Upper lobe of left lung (tissue), 6 donors: Measurements from ENCODE around the gene MAMSTR. TPM values are rescaled to one million over a fixed set of nuclear protein-coding genes. Genes with fewer than 3 reads are reported as not detected.

ENCODE experiments used
- ATAC-seq, 2 donors: fragments of 200-7000 bp; cut with Tn5 transposase; one replicate each; pipeline ENCODE4 v1.9.1; 2022; ENCODE audit warnings: mild to moderate bottlenecking in 2 of 2, moderate library complexity in 2 of 2; ENCODE audit not compliant: low FRiP score in 2 of 2
- DNase-seq, 2 donors: peaks; one replicate each; pipeline ENCODE4 v3.0.0-alpha.2; 2019 to 2020
- H3K27ac ChIP-seq, 4 donors: fragments of 200-600 bp; sonication (generic); one replicate each; pipeline ENCODE4 v1.5.1; 2016 to 2019
- H3K27me3 ChIP-seq, 4 donors: fragments of 200-600 bp; sonication (generic); one replicate each; pipeline ENCODE4 v1.5.1; 2017 to 2019
- H3K36me3 ChIP-seq, 4 donors: fragments of 200-600 bp; sonication (generic); one replicate each; pipeline ENCODE4 v1.5.1; 2016 to 2019
- H3K4me1 ChIP-seq, 4 donors: fragments of 200-600 bp; sonication (generic); one replicate each; pipeline ENCODE4 v1.5.1; 2018 to 2019
- H3K4me3 ChIP-seq, 4 donors: fragments of 200-600 bp; sonication (generic); one replicate each; pipeline ENCODE4 v1.5.1; 2017 to 2019; ENCODE audit warnings: mild to moderate bottlenecking in 2 of 4, moderate library complexity in 1 of 4
- H3K9me3 ChIP-seq, 4 donors: fragments of 200-600 bp; sonication (generic); one replicate each; pipeline ENCODE4 v1.5.1; 2018 to 2019
- CTCF ChIP-seq, 6 experiments: fragments of 450-650 bp in 4 of 6; fragments of 200-600 bp in 2 of 6; sonication (generic) in 2 of 6; IDR thresholded peaks; one replicate each; pipeline ENCODE4 v1.5.1; 2016 to 2019; ENCODE audit warnings: antibody characterized with exemption in 6 of 6
- EP300 ChIP-seq, 4 donors: sonication (generic); formaldehyde crosslinking; IDR thresholded peaks; one replicate each; pipeline ENCODE4 v1.5.1; 2017; ENCODE audit warnings: antibody characterized with exemption in 4 of 4, control low read depth in 2 of 4
- POLR2A ChIP-seq, 4 donors: fragments of 450-650 bp; IDR thresholded peaks; one replicate each; pipeline ENCODE4 v1.5.1; 2016 to 2017; ENCODE audit warnings: antibody characterized with exemption in 4 of 4, mild to moderate bottlenecking in 2 of 4
- POLR2AphosphoS5 ChIP-seq, 2 donors: sonication (generic); formaldehyde crosslinking; IDR thresholded peaks; one replicate each; pipeline ENCODE4 v1.5.1; 2017; ENCODE audit warnings: antibody characterized with exemption in 2 of 2
- WGBS, 2 donors: methylation state at CpG; one replicate each; pipeline ENCODE4 v1.1.5; 2017 to 2018; 5-methylcytosine and 5-hydroxymethylcytosine counted together
- total RNA-seq, 6 donors: library from RNA; depleted of rRNA in 4 of 6; stranded (reverse); fragments of >200 nt in 4 of 6; gene quantifications; one replicate each; pipeline versions ENCODE4 v1.1.0 to v1.2.1, GENCODE V29; 2016 to 2021
- donor health status: DM: no; HTN: no; CAD: no; lungs with moderate emphysema.
- donor health status: DM: no; HTN: yes; CAD: no; lungs with severe emphysema.

The MAMSTR gene
- total RNA-seq, 6 donors from 2014 or later: 1.1 to 3.1 (median 1.3) TPM; not detected in 1

DNA sequence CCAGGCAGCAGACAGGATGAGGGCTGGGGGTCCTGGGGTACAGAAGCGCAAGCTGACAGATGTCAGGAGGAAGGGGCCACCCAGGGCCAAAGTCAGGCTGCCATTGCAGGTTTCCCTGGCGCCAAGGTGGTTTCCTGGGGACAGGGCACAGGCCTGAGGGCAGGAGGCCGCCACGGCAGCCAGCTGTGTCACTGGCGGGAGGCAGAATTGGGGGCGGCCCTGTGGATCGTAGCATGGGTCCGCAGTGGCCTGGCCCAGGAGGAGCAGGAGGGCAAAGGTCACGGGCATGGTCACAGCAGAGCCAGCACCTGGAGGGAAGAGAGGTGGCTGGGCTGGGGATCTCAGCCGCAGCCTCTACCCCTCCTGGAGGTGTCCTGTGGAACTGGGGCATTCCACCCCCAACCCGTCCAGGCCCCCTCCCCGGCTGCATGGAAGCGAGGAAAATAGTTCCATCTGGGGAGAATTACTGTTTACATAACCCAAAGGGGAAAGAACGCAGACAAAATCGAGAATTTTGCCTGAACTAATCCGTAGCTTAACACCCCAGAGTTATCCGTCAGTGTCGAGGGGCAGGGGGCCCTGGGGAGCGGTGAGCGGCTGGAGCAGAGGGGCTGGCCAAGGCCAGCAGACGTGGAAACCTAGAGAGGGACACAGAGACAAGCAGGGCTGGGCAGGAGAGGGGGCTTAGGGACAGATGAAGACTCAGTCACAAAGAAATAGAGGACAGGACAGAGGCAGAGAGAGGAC is 48.7 kb downstream of the MAMSTR start:
- ATAC-seq: no peak
- Histone ChIP-seq H3K36me3 (no peaks in the 10 kb centered on the region), H3K27ac (no peak overlapping the region), H3K27me3 (no peaks in the 10 kb centered on the region), H3K4me1 (peaks cover 7 to 9% (median 8%) of the 10 kb centered on the region in 4 donors), H3K4me3 (no peak overlapping the region), H3K9me3 (no peaks in the 10 kb centered on the region)
- DNase-seq: peak in 1 of 2 donors; percentile 65
- 89 to 91% methylated on average over 20 to 21 of the region's 21 CpGs for WGBS, 2 donors
- TF ChIP-seq POLR2A (IDR thresholded peaks at IDR 0.05) (no peak), POLR2AphosphoS5 (IDR thresholded peaks at IDR 0.05) (no peak), CTCF (IDR thresholded peaks at IDR 0.05) (no peak), EP300 (IDR thresholded peaks at IDR 0.05) (no peak)

DNA sequence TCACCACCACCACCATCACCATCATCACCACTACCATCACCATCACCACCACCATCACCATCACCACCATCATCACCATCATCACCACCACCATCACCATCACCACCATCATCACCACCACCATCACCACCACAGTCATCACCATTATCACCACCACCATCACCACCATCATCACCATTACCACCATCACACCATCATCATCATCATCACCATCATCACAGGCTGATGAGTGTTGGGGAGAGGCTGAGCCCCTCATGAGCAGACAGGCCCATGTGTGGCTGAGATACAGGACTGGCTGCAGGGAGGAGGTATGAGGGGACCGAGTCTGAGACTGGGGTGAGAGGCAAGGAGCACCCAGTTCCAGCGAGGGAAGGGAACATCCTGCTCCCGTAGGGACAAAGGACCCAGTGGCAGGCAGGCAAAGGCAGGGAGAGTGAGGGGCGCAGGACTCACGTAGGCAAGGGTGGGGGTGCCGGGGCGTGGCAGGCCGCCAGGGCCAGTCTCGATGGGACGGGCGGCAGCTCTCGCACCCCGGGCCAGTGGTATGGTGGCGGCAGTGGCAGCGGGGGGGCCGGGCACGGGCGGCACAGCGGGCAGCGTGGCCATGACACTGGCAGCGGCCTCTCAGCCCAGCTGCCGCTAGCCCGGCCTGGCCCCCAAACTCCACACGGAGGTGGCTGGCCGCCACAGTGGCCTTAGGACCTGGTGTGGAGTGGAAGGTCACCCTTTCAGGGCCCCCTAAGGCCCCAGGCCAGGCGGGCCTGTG is 49.4 kb downstream of the MAMSTR start:
- ATAC-seq (no peak), DNase-seq (peak in 1 of 2 donors; percentile 74)
- no peaks in the 10 kb centered on the region for H3K36me3 ChIP-seq
- no peaks in the 10 kb centered on the region for H3K27me3 ChIP-seq
- peaks cover 0 to 2% (median 1%) of the 10 kb centered on the region in 4 donors for H3K4me1 ChIP-seq
- H3K4me3 ChIP-seq: no peak overlapping the region
- WGBS, 2 donors: 92 to 94% methylated on average over 9 to 18 of the region's 26 CpGs
- TF ChIP-seq POLR2A (IDR thresholded peaks at IDR 0.05): no peak
- TF ChIP-seq POLR2AphosphoS5 (IDR thresholded peaks at IDR 0.05): no peak
- no peak for TF ChIP-seq CTCF (IDR thresholded peaks at IDR 0.05)
- no peak for TF ChIP-seq EP300 (IDR thresholded peaks at IDR 0.05)
- H3K9me3 ChIP-seq: no peaks in the 10 kb centered on the region
- no peak overlapping the region for H3K27ac ChIP-seq

DNA sequence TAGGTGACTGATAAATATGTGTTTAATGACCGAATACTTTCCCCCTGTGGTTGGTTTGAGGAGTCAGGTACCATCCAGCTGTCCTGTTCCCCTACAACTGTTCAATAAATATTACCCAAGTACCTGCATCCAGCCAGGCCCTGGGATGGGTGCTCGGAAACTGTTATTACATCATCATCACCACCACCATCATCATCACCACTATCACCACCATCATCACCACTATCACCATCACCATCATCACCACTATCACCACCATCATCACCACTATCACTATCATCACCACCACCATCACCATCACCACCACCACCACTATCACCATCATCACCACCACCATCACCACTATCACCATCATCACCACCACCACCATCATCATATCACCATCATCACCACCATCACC is 50.8 kb downstream of the MAMSTR start:
- no peaks in the 10 kb centered on the region for H3K27me3 ChIP-seq
- H3K4me3 ChIP-seq: no peak overlapping the region
- no peaks in the 10 kb centered on the region for H3K36me3 ChIP-seq
- H3K9me3 ChIP-seq: no peaks in the 10 kb centered on the region
- TF ChIP-seq POLR2A (IDR thresholded peaks at IDR 0.05) (no peak), POLR2AphosphoS5 (IDR thresholded peaks at IDR 0.05) (no peak), EP300 (IDR thresholded peaks at IDR 0.05) (no peak), CTCF (IDR thresholded peaks at IDR 0.05) (no peak)
- no peak overlapping the region for H3K27ac ChIP-seq
- DNase-seq: no peak
- H3K4me1 ChIP-seq: no peaks in the 10 kb centered on the region
- 91 to 96% methylated on average over 2 of the region's 2 CpGs for WGBS, 2 donors
- ATAC-seq: no peak

- no peak for DNase-seq
- no peaks in the 10 kb centered on the region for H3K27me3 ChIP-seq
- H3K4me3 ChIP-seq: no peak overlapping the region
- H3K27ac ChIP-seq: no peak overlapping the region
- no peak for TF ChIP-seq POLR2A (IDR thresholded peaks at IDR 0.05)
- no peak for TF ChIP-seq POLR2AphosphoS5 (IDR thresholded peaks at IDR 0.05)
- no peak for TF ChIP-seq EP300 (IDR thresholded peaks at IDR 0.05)
- no peak for TF ChIP-seq CTCF (IDR thresholded peaks at IDR 0.05)
- ATAC-seq: no peak
- WGBS, 2 donors: 84 to 92% methylated on average over 3 of the region's 3 CpGs
- no peaks in the 10 kb centered on the region for H3K36me3 ChIP-seq
- no peaks in the 10 kb centered on the region for H3K4me1 ChIP-seq
- H3K9me3 ChIP-seq: no peaks in the 10 kb centered on the region
These were observed 51.2 kb downstream of the MAMSTR start for GRCh38 chr19:48668332-48668731.
